GM21576 (cell line): ENCODE results near the gene VCAM1.
"Not testable (repeated sequence)": the region's sequence is repeated elsewhere in the genome, so short reads cannot be mapped to it uniquely, and the experiment has no call there.

Experiments used
- ATAC-seq: cut with Tn5 transposase; IDR thresholded peaks from one replicate; pipeline ENCODE4 v1.9.1; 2021; ENCODE audit warnings: mild to moderate bottlenecking, moderate library complexity; ENCODE audit not compliant: unreplicated experiment

VCAM1 gene, protein sequence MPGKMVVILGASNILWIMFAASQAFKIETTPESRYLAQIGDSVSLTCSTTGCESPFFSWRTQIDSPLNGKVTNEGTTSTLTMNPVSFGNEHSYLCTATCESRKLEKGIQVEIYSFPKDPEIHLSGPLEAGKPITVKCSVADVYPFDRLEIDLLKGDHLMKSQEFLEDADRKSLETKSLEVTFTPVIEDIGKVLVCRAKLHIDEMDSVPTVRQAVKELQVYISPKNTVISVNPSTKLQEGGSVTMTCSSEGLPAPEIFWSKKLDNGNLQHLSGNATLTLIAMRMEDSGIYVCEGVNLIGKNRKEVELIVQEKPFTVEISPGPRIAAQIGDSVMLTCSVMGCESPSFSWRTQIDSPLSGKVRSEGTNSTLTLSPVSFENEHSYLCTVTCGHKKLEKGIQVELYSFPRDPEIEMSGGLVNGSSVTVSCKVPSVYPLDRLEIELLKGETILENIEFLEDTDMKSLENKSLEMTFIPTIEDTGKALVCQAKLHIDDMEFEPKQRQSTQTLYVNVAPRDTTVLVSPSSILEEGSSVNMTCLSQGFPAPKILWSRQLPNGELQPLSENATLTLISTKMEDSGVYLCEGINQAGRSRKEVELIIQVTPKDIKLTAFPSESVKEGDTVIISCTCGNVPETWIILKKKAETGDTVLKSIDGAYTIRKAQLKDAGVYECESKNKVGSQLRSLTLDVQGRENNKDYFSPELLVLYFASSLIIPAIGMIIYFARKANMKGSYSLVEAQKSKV

DNA sequence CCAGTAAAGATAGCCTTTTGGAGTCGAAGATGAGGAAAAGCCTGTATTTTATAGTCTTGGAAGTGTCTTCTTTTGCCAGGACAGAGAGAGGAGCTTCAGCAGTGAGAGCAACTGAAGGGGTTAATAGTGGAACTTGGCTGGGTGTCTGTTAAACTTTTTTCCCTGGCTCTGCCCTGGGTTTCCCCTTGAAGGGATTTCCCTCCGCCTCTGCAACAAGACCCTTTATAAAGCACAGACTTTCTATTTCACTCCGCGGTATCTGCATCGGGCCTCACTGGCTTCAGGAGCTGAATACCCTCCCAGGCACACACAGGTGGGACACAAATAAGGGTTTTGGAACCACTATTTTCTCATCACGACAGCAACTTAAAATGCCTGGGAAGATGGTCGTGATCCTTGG, at the start of gene VCAM1:
VCAM1 (plus strand) TSS at position 253 of the 400 bp plus-strand sequence; CDS start at position 372, 119 bp downstream.
- ATAC-seq: peak; percentile 76

DNA sequence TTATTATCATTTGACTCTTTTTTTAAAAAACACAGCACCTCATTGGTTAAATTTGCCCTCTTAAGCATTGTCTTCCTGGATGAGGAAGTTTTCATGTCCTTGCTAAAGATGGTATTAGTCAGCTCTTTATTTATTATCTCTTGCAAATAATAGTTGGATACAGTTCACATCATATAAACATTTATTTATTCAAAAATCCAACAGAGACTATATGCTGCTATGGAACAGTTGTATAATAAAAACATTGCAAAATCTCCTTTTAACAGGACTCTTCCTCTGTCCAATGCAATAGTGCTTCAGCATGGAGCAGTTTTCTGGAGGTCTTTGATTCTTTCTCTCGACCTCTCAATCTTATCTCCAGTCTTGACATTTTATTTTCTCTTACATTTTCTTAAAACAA, 49.5 kb upstream of the VCAM1 start:
- no peak for ATAC-seq

DNA sequence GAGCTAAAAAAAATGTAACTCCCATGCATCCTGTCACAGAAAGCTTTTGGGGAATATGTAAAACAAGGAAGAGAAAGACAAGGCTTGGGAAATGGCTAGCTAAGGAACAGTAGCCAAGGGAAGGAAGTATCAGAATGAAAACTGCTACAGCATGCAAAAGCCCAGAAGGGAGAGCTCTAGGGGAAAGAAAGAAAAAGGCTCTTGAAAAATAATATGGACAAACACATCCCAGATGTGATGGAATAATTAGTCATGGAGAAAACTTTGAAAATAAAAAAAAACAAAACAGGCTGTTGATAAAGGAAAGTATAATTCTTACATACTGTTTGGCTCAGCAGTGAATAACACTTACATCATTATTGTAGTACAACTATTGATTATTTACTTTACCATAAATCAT, 47.9 kb upstream of the VCAM1 start:
- ATAC-seq: no peak

DNA sequence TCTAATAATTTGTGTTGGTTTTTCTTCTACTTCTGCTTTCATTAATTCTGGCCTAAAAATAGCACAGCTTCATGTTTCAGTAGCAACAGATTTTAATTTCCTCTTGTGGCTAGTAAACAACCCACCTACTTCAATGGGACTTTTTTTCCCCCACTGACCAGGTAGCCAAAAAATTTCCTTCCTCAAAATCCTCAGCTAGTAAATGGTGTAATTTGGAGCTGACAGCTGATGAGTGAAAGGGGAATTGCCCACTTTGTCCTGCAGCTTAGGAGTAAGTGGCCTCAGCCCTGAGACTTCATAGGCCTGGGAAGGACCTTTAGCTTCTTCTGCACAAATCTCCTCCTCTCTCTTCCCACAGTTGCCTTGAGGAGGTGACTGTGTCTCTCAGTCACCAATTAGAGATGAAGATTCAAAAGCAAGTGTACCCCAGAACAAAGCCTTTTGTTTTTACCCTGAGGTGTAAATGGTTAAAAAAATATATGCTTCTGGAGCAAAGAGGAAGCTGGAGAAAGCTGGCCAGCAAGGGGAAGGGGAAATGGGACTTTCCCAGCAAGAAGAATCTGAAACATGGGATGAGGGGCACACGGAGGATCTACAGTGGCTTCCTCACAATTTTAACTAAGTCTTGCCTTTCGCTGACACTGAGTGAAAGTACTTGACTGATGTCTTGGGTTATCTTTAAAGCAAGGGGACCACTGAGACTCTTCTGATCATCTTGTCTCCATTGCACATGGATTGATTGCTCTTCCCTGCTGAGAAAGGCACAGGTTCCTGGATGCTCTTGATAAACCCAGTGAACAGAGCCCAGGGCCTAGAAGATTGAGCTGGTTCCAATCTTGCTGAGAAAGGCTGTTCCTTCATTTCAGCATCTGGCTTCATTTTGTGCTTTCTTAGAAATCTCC, 35.8 kb upstream of the VCAM1 start:
- ATAC-seq: no peak

DNA sequence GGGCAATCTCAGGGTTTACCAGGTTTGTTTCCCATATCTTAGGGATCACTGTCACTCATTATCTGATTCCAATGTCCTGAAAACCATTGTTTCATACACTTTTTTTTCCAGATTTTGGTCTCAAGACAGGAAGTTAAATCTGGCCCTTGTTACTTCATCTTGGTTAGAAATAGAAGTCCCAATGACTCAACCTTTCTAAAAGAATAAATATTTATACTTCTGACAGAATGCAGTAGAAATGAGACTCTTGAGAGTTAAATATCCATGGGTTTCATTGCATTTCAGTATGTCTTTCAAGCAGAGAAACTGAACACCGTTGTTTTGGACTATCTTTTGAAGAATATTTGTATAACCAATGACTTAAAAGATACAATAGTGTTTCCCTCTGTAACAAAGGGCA, 19.8 kb upstream of the VCAM1 start:
- no peak for ATAC-seq

DNA sequence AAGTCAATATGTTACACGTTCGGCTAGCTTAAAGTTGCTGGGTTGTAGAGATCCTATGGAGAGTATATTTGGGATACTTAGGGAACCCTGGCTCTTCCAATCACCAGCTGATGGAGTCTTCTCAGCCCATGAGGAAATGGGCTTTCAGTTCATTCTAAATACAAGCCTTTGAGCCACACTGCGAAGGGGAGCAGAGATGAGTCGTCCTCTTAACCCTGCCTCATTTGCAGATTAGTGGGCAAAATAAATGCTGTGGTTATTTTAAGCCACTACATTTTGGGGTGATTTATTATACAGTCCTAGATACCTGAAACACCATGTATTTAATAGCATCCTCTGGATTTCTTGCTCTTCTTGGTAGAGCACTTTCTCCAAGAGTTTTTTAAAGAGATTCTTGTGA, 19.0 kb upstream of the VCAM1 start:
- ATAC-seq: no peak

DNA sequence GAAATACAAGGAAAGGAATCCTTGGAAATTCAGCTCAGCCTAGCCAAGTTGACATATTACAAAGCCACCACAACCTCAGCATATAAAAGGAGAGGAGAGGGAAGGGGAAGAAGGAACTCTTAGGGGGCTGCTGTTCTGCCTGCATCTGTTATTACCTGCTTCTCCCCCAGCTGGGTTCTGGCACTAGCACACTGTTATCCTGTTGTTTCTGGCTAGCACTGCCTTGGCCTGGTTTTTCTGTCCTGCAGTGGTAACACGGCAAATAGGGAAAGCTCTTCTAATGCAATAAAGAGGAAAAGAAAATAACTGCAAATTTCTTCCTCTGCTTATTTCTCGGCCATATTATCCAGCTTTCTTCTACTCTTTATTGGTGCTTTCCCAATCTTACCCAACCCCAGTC, 16.5 kb upstream of the VCAM1 start:
- no peak for ATAC-seq

DNA sequence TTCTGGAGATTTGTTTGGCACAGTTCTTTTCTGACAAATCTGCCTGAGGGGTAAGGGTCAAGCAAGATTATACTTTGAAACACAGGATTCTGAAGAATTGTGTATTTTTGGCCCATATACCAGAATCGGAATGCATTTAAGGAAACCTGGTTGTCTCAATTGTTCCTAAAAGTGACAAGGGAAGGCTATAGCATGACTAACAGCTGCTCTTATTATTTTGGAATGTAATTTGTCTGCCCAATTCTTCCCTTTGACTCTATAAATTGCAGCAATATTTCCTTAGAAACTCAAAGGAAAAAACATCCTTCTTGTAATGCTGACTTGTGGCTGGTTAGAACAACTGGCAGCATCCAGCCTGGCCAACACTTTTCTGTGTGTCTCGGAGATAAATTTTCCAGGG, 15.8 kb upstream of the VCAM1 start:
- ATAC-seq: no peak

DNA sequence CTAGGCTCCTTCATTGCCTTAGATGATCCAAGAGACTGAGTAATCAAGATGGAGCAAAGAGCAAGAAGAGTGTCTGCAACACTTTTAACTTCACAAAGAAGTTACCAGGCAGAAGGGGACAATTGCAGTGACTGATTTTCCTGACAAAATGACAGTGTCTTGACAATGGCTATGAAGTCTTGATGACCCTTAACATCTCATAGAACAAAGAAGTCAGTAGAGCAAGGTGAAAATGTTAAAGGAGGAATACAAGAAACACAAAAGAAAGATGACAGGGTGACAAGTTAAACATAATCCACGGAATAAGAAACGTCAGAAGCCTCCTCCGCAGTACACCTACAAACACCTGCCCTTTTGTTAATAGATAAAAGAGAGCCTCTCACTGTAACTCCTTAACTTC, 15.1 kb upstream of the VCAM1 start:
- no peak for ATAC-seq

DNA sequence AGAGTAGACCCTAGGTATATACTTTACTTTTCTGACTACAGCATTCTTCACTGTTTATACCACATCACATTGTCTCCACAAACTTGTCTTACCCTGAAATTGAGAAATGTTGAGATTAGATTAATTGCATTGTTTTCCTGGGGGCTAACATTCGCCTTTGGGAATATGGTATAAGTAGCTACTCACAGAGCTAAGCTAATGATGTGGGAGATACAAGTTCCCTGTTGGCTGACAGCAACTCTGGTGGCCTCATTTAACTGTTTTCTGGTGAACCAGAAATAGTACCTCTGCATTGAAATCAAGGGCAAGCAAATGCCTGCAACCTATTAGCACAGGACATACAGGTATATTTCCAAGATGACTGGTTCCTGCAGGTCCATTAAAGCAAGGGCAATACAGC, 13.2 kb upstream of the VCAM1 start:
- ATAC-seq: no peak

DNA sequence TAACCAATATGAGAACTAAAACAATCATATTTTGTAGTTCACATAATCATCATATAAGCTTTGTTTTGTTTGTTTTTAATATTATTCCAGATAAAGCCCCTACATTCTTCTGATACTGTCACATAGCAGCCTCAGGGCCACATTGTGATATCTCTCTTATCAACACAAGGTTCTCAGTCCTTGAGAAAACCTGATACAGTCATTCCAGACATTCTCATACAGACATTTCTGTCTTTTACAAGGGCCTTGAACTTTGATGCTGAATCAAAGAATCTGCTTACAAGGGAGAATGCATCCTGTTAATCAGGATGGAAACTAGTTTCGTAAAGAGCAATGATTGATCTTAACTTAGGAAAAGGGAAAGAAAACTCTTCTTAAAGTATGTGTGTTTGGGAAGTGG, 12.7 kb upstream of the VCAM1 start:
- no peak for ATAC-seq

DNA sequence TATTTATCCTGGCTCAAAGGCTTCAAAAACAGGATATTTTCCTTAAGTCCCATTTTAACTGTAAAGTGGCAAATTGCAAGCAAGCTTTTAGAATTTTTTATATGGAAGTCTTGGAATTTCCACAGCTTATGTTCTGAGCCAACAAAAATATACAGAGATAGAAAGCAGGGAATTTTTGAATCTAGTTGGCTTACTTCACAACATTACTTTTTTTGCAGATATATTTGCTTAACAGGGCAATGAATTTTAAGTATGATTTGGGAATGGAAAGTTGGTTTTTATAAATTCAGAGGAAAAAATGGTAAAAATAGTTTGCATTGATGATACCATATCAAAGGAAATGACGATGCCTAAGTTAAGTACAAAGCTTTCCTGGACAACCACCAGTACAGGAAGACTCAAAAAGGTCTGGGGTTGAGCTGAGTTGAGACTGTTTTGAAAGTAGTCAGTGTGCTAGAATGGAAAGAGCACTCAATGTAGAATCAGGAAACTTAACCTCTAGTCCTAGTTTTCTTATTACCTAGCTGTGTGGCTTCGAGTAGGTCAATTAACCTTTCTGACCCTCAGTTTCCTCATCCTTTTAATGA, 11.0 kb upstream of the VCAM1 start:
- ATAC-seq: no peak

DNA sequence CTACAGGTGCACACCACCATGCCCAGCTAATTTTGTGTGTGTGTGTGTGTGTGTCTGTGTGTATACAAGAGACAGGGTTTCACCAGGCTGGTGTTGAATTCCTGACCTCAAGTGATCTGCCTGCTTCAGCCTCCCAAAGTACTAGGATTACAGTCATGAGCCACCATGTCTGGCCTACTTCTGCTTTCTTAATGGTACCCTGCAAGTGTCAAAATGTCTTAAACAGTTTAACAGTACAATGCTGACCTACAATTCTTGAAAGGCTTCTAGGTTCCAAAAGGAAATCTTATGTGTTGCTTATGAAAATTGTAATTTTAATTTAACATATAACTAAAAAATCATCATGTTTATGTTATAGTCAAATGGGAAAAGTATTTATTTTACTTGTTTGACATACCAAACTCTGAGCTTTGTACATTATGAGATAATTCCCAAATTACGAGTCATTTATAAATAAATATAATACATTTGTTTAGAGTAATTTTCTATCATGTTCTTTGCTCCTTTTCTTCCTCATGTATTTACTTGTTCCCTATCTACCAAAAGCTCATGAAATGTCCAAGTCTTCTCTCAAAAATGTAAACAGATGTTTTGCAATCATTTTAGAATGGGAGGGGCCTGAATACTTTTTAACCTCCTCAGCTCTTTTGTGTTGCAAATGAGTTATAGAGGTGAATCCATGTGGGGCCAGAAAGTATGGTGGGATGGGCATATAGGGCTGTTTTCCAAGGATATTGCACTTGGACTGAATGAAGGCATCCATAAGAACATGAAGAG, 8.4 kb upstream of the VCAM1 start:
- ATAC-seq: no peak

DNA sequence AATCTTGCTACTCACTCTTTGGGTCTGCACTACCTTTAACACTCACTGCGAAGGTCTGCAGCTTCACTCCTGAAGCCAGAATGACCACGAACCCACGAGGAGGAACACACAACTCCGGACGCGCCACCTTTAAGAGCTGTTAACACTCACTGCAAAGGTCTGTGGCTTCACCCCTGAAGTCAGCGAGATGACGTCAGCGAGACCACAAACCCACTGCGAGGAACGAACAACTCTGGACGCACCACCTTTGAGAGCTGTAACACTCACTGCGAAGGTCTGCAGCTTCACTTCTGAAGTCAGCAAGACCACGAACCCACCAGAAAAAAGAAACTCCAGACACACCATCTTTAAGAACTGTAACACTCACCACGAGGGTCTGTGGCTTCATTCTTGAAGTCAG, 6.5 kb upstream of the VCAM1 start:
- not testable (repeated sequence) for ATAC-seq

DNA sequence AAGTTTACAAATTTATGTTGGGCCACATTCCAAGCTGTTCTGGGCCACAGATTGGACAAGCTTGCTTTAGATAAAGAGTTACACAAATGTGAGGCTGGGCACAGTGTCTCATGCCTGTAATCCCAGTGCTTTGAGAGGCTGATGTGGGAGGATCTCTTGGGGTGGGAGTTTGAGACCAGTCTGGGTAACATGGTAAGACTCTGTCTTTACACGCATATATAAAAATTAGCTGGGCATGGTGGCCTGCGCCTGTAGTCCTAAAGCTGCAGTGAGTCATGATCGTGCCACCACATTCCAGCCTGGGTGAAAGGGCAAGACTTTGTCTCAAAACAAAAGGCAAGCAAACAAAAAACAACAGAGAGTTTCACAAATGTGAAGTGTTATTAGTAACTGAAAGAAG, 5.9 kb upstream of the VCAM1 start:
- ATAC-seq: no peak

DNA sequence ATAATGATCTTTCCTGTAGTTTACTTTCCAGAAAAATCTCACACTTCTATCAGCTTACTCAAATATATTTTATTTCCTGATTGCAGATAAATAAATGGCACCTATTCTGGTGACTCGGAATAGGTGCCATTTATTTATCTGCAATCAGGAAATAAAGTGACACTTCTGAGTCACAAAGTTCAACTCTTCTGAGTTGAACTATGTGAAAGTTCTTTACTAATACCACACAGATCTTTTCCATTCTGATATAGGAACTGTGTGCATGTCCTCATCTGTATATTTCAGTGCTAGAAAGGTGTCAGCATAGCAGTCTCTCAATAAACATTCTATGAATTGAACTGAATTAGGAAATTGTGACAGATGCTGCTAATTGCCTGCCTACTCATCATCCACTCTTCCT, 4.9 kb upstream of the VCAM1 start:
- ATAC-seq: no peak

DNA sequence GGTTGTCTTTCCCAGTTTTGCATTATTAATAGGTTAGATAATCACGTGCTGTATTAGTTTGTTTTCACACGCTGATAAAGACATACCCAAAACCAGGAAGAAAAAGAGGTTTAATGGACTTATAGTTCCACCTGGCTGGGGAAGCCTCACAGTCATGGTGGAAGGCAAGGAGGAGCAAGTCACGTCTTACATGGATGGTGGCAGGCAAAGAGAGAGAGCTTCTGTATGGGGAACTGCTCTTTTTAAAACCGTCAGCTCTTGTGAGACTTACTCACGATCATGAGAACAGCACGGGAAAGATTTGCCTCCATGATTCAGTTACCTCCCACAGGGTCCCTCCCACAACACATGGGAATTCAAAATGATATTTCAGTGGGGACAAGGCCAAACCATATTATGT, 2.3 kb upstream of the VCAM1 start:
- no peak for ATAC-seq

DNA sequence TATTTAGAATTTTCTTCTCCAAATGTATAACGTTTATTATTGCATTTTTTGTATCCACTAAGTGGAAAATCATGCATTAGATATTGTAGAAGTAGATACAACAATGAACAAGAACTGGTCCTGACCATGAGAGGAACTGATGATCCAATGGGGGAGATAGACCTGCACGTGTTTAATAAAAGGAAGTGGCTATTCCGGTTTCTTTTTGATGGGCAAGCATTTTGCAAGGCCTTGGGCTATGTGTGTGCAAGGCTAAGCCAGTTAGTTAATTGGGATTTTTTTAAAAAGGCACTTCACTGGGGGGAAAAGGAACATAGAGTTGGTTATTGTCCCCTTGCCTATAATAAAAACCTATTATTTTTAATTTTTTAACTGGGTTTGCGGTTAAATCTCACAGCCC, 961 bp upstream of the VCAM1 start:
- no peak for ATAC-seq

DNA sequence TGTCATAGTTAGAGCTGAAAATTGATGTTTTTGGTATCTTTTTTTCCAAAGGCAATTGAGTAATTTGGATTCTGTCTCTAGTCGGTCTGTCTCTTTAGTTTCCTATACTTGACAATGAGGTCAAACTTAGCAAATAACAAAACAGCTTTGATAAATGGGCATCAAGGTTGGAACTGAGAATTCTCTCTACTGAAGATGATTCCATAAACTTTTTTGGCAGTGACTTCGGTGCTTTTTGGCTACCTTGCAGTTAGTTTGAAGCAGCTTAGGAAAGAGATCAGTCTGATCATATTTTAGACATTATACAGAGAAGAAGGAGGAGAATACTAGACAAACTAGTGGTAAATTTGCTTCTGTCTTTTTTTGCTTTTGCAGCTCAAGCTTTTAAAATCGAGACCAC, 559 bp downstream of the VCAM1 start:
- ATAC-seq: no peak

DNA sequence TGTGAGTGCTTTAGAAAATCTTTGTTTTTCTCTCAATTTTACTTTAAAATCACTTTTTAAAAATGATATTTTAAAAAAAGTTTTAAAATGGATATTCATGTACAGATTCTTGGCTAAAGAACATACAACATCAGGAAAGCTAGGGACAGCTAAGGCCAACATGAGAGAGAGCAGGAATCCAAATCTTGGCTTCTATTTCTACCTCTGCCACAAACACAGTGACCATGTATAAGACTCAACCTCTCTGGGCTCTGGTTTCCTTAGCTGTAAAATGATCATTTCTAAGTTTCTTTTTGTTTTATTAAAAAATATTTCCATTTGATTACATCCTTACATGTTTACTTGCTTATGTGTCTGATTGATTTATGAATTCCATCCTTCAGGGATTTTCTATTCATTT, 1.2 kb downstream of the VCAM1 start:
- no peak for ATAC-seq
